HepG2 (cell line): ENCODE measurements around the gene VGF. TPM values are rescaled to one million over a fixed set of nuclear protein-coding genes. Genes with fewer than 3 reads are reported as not detected.

ENCODE experiments used
- ATF7 ChIP-seq, 2 experiments: fragments of 450-650 bp in 1 of 2; sonication (generic) in 1 of 2; formaldehyde crosslinking in 1 of 2; IDR thresholded peaks; 2 replicates each; pipeline versions ENCODE4 v1.4.0 to v1.6.1; 2016 to 2020; ENCODE audit warnings: antibody characterized with exemption in 1 of 2, mild to moderate bottlenecking in 1 of 2, missing genetic modification reagents in 1 of 2
- BORCS8-MEF2B ChIP-seq: sonication (generic); formaldehyde crosslinking; IDR thresholded peaks from 2 replicates; pipeline ENCODE4 v1.8.0; 2022; ENCODE audit warnings: mild to moderate bottlenecking, missing genetic modification reagents
- CBX1 ChIP-seq: IDR thresholded peaks from one replicate; pipeline ENCODE4 v1.6.1; 2016; ENCODE audit warnings: antibody characterized with exemption, low read depth
- CEBPG ChIP-seq: IDR thresholded peaks from 2 replicates; pipeline ENCODE4 v1.6.1; 2016
- FOXA3 ChIP-seq: IDR thresholded peaks from 2 replicates; pipeline ENCODE4 v1.6.1; 2016; ENCODE audit warnings: missing genetic modification reagents, missing compliant biosample characterization
- JUN ChIP-seq: sonication (generic); formaldehyde crosslinking; IDR thresholded peaks from 2 replicates; pipeline ENCODE4 v1.4.0; 2020; ENCODE audit warnings: mild to moderate bottlenecking, missing genetic modification reagents
- KAT2B ChIP-seq: fragments of 150-350 bp; IDR thresholded peaks from 2 replicates; pipeline ENCODE4 v1.6.1; 2014; ENCODE audit warnings: low read depth, low read length, borderline replicate concordance
- KDM6A ChIP-seq: IDR thresholded peaks from 2 replicates; pipeline ENCODE4 v1.6.1; 2016; ENCODE audit warnings: low read depth
- KLF11 ChIP-seq: IDR thresholded peaks from 2 replicates; pipeline ENCODE4 v1.6.1; 2016; ENCODE audit warnings: missing compliant biosample characterization
- PHF5A ChIP-seq: IDR thresholded peaks from one replicate; pipeline ENCODE4 v1.6.1; 2018; ENCODE audit warnings: low read depth, missing genetic modification reagents; ENCODE audit not compliant: unreplicated experiment
- RBAK ChIP-seq: sonication (generic); formaldehyde crosslinking; IDR thresholded peaks from 2 replicates; pipeline ENCODE4 v1.5.1; 2020; ENCODE audit warnings: mild to moderate bottlenecking, missing genetic modification reagents
- SAP130 ChIP-seq: IDR thresholded peaks from 2 replicates; pipeline ENCODE4 v1.6.1; 2016; ENCODE audit warnings: low read depth
- SMAD9 ChIP-seq: sonication (generic); formaldehyde crosslinking; IDR thresholded peaks from 2 replicates; pipeline ENCODE4 v1.5.1; 2020; ENCODE audit warnings: mild to moderate bottlenecking, missing genetic modification reagents
- ZNF136 ChIP-seq: sonication (generic); formaldehyde crosslinking; IDR thresholded peaks from 2 replicates; pipeline ENCODE4 v1.8.1; 2022; ENCODE audit warnings: low read depth, mild to moderate bottlenecking, moderate library complexity, missing genetic modification reagents
- ZNF354B ChIP-seq: sonication (generic); formaldehyde crosslinking; IDR thresholded peaks from 2 replicates; pipeline ENCODE4 v1.8.0; 2022; ENCODE audit warnings: mild to moderate bottlenecking, missing genetic modification reagents
- ZNF460 ChIP-seq: sonication (generic); formaldehyde crosslinking; IDR thresholded peaks from 2 replicates; pipeline ENCODE4 v1.5.1; 2020; ENCODE audit warnings: missing genetic modification reagents, mild to moderate bottlenecking, borderline replicate concordance
- ZNF761 ChIP-seq: sonication (generic); formaldehyde crosslinking; conservative IDR thresholded peaks from 2 replicates; pipeline ENCODE4 v1.4.0; 2020; ENCODE audit warnings: mild to moderate bottlenecking, missing genetic modification reagents
- polyA plus RNA-seq, 8 experiments: library from polyadenylated mRNA; depleted of rRNA in 3 of 8; stranded (reverse) in 7 of 8; unstranded in 1 of 8; fragments of >200 nt; fragmentation: Illumina TruSeq in 4 of 8; extraction: Trizol in 4 of 8; gene quantifications; 2 replicates each; pipeline versions ENCODE4 v1.2.1 to v1.2.3, GENCODE V29; 2011 to 2016; ENCODE audit warnings: low read depth in 4 of 8, missing spikeins in 1 of 8, mixed read lengths in 1 of 8; ENCODE audit not compliant: insufficient read depth in 1 of 8
- total RNA-seq, 5 experiments: library from RNA; depleted of rRNA; stranded (reverse); fragments of >200 nt; fragmentation: Illumina TruSeq; extraction: Trizol; gene quantifications; 2 replicates each; pipeline ENCODE4 v1.2.3, GENCODE V29; 2016; ENCODE audit warnings: low read depth in 1 of 5
- TF ChIP-seq, protein P1 (sequence below): sonication (generic); formaldehyde crosslinking; IDR thresholded peaks from 2 replicates; pipeline ENCODE4 v1.5.0; 2020; ENCODE audit warnings: mild to moderate bottlenecking, missing genetic modification reagents
- TF ChIP-seq, protein P2 (sequence below): fragments of 450-650 bp; IDR thresholded peaks from 2 replicates; pipeline ENCODE4 v1.6.1; 2016
- TF ChIP-seq, protein P3 (sequence below): sonication (generic); formaldehyde crosslinking; conservative IDR thresholded peaks from 2 replicates; pipeline ENCODE4 v1.8.0; 2022; ENCODE audit warnings: low read depth, missing genetic modification reagents
- TF ChIP-seq, protein P4 (sequence below): sonication (generic); formaldehyde crosslinking; IDR thresholded peaks from 2 replicates; pipeline ENCODE4 v1.4.0; 2020; ENCODE audit warnings: missing genetic modification reagents, borderline replicate concordance

VGF gene
- total and polyA plus RNA-seq, 2 of the 13 experiments (the other 11 are each of a cell fraction or from before 2014, with no cell fraction given) = 0.12 to 0.46 TPM

DNA sequence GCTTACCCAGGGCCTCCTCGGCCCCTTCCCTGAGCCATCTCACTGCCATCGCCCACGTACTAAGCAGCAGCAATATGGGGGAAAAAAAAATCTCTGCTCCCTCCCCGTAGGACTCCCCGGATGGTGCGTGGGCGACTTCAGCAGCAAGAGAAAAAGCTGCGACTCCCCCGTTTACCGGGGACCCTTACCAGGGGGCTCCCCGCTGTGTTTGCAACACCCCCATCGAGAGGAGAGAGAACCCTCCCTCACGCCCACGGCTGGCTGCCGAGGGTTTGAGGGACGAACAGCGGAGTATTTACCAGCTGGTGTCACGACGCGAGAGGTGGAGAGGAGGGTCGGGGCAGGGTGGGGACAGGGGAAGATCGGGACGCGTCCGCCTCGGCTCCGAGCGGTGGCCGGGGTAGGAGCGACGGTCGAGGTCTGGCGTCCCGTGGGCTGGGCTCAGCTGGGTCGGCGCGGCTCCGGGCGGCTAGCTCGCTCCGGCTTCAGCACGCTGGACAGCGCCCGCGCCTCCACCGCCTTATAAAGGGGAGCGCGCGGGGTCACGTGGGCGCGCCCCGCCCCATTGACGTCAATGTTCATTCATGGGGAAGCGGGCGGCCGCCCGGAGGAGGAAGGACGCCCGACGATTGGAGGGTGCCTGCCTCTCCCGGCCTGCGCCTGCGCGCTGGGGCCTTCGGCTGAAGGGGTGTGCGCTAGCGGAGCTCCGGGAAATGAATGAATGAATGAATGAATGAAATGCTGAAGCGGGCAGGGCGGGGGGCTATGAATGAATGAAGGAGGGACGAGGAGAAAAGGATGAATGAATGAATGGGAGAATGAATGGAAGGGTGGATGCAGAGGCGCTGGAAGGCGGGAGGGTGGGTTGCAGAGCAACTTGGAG, at the start of gene VGF (continued):
- 0 out of 2 replicates have a peak, but pooled peaks have one; percentile 43 for TF ChIP-seq JUN (CRISPR knock-in tag)
- TF ChIP-seq, protein P1, sequence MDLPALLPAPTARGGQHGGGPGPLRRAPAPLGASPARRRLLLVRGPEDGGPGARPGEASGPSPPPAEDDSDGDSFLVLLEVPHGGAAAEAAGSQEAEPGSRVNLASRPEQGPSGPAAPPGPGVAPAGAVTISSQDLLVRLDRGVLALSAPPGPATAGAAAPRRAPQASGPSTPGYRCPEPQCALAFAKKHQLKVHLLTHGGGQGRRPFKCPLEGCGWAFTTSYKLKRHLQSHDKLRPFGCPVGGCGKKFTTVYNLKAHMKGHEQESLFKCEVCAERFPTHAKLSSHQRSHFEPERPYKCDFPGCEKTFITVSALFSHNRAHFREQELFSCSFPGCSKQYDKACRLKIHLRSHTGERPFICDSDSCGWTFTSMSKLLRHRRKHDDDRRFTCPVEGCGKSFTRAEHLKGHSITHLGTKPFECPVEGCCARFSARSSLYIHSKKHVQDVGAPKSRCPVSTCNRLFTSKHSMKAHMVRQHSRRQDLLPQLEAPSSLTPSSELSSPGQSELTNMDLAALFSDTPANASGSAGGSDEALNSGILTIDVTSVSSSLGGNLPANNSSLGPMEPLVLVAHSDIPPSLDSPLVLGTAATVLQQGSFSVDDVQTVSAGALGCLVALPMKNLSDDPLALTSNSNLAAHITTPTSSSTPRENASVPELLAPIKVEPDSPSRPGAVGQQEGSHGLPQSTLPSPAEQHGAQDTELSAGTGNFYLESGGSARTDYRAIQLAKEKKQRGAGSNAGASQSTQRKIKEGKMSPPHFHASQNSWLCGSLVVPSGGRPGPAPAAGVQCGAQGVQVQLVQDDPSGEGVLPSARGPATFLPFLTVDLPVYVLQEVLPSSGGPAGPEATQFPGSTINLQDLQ (CRISPR knock-in tag) = peak; percentile 98
- peak; percentile 53 for TF ChIP-seq PHF5A (CRISPR knock-in tag)
- no peak for TF ChIP-seq KAT2B
- TF ChIP-seq ZNF136 (CRISPR knock-in tag) = peak; percentile 78; the same call in 1 of the 2 replicates
- TF ChIP-seq RBAK (CRISPR knock-in tag) = no peak
- TF ChIP-seq, protein P2, sequence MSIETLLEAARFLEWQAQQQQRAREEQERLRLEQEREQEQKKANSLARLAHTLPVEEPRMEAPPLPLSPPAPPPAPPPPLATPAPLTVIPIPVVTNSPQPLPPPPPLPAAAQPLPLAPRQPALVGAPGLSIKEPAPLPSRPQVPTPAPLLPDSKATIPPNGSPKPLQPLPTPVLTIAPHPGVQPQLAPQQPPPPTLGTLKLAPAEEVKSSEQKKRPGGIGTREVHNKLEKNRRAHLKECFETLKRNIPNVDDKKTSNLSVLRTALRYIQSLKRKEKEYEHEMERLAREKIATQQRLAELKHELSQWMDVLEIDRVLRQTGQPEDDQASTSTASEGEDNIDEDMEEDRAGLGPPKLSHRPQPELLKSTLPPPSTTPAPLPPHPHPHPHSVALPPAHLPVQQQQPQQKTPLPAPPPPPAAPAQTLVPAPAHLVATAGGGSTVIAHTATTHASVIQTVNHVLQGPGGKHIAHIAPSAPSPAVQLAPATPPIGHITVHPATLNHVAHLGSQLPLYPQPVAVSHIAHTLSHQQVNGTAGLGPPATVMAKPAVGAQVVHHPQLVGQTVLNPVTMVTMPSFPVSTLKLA = peak; percentile 72
- TF ChIP-seq KDM6A (CRISPR knock-in tag) = no peak
- TF ChIP-seq, protein P3, sequence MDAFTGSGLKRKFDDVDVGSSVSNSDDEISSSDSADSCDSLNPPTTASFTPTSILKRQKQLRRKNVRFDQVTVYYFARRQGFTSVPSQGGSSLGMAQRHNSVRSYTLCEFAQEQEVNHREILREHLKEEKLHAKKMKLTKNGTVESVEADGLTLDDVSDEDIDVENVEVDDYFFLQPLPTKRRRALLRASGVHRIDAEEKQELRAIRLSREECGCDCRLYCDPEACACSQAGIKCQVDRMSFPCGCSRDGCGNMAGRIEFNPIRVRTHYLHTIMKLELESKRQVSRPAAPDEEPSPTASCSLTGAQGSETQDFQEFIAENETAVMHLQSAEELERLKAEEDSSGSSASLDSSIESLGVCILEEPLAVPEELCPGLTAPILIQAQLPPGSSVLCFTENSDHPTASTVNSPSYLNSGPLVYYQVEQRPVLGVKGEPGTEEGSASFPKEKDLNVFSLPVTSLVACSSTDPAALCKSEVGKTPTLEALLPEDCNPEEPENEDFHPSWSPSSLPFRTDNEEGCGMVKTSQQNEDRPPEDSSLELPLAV (CRISPR knock-in tag) = peak; percentile 89
- peak; percentile 95 for TF ChIP-seq ZNF354B (CRISPR knock-in tag)
- peak; percentile 99 for TF ChIP-seq KLF11 (CRISPR knock-in tag)
- TF ChIP-seq, protein P4, sequence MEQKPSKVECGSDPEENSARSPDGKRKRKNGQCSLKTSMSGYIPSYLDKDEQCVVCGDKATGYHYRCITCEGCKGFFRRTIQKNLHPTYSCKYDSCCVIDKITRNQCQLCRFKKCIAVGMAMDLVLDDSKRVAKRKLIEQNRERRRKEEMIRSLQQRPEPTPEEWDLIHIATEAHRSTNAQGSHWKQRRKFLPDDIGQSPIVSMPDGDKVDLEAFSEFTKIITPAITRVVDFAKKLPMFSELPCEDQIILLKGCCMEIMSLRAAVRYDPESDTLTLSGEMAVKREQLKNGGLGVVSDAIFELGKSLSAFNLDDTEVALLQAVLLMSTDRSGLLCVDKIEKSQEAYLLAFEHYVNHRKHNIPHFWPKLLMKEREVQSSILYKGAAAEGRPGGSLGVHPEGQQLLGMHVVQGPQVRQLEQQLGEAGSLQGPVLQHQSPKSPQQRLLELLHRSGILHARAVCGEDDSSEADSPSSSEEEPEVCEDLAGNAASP (CRISPR knock-in tag) = peak; percentile 96
- TF ChIP-seq SMAD9 (CRISPR knock-in tag) = peak; percentile 98
- TF ChIP-seq BORCS8-MEF2B (CRISPR knock-in tag) = peak; percentile 99
- peak; percentile 99 for TF ChIP-seq SAP130 (CRISPR knock-in tag)
- TF ChIP-seq FOXA3 (CRISPR knock-in tag) = peak; percentile 79
- 0 out of 2 replicates have a peak, but pooled peaks have one; percentile 26 for TF ChIP-seq CEBPG
- TF ChIP-seq ZNF460 (CRISPR knock-in tag) = no peak
- no peak for TF ChIP-seq CBX1
- TF ChIP-seq ZNF761 (CRISPR knock-in tag) = peak; percentile 82
- peak; percentile 44; the same call in 1 of the 2 replicates for TF ChIP-seq ATF7 (IDR thresholded peaks at IDR 0.05)
- peak; percentile 78; the same call in 1 of the 2 replicates for TF ChIP-seq ATF7 (CRISPR knock-in tag; IDR thresholded peaks at IDR 0.05)
